HG02678 (cell line): ENCODE data around the gene ADM2.
A peak's percentile ranks its signal among the peaks of the same experiment; 100 is the strongest.

Experiments used
- ATAC-seq: cut with Tn5 transposase; IDR thresholded peaks from one replicate; pipeline ENCODE4 v1.9.1; 2021; ENCODE audit warnings: mild to moderate bottlenecking, moderate library complexity; ENCODE audit not compliant: unreplicated experiment

ADM2 gene

GRCh38 chr22:50523806-50524675 lies 42.7 kb downstream of the ADM2 start:
- no peak for ATAC-seq

DNA sequence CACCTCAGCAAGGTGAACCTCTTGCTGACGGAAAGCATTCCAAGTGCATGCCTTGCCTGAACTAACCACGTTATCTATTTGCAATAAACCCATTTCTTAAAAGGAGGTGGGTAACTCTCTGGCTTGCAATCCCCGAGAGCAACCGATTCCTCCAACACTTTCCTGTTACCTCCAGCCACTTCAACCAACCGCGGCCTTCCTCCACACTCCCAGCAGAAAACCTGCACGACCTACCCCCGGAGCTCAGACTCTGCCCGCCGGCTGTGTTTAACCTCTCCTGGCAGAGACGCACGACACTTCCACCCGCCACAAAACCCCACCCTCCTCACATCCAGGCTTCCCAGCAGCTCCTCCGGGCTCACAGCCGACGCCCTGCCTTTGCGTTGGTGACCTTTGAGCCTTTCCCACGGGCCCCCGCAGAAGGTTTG lies 43.3 kb downstream of the ADM2 start:
- ATAC-seq = no peak

DNA sequence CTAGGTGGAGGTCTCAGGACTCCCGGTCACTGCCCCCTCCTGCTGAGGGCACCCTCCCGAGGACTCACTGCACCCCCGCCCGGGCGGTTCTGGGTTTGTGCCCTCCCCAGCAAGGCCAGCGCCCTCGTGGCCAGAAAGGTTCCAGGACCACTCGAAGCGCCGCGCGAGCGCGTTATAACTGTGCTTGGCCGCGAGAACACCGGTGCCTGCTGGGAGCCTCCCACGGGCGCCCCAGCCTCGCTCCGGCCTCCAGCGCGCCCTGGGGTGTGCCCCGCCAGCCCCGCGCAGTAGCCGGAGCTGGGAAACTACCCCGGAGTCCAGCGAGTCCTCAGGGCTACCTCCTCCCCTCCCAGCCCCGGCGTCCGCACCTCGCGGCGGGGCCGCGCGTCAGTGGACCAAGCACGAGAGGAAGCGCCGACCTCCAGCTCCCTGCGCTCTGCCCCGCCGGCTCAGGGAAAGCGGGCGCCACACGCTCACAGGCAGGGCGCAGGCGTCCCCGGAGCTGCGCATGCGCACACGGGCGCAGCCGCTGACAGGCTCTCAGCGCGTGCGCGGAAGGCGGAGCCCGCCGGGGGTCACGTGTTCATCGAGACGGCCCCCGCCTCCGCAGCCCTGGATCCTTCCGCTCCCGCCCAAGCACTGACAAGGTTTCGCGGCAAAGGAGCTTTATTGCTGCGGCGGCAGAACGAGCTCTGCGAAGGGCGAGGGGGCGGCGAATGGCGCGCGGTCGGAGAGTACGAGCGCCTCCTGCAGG lies 43.9 kb downstream of the ADM2 start, which contains the start of gene SCO2:
SCO2 (minus strand) TSS at position 495 of the 754 bp plus-strand sequence. CDS start 1,187 bp downstream, outside the sequence.
- peak; percentile 47 for ATAC-seq

- no peak for ATAC-seq
Observed at GRCh38 chr22:50525858-50526107, 44.4 kb downstream of the ADM2 start.

DNA sequence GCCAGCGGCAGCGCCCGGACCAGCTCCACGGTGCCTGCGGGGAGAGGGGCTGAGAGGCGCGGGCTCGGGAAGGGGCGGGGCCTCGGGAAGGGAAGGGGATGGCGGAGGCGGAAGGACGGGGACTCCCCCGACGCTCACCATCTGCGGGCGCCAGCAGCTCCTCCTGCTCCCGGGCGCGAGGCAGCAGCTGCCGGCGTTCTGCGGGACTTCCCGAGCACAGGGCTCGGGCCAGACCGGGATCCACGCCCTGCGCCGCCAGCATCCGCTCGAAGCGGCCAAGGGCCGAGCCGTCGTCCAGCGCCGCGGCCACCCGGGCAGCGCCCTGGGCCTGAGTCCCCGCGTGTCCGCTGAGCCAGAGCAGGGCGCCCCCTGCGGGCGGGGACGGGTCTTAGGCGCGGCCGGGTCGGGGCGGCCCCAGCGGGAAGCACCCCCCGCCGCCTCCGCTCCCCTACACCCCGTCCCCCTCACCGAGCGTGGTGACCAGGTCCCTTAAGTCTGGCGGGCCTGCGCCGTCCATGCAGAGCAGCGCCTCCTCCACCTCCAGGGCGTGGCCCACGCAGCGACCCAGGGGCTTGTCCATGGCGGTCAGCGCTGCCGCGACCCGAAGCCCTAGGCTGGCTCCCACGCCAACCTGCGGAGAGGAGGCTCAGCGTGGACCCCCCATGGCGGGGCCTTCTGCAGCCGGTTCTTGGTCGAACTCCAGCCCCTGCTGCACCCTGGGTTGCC lies 44.9 kb downstream of the ADM2 start:
- ATAC-seq = peak; percentile 26

DNA sequence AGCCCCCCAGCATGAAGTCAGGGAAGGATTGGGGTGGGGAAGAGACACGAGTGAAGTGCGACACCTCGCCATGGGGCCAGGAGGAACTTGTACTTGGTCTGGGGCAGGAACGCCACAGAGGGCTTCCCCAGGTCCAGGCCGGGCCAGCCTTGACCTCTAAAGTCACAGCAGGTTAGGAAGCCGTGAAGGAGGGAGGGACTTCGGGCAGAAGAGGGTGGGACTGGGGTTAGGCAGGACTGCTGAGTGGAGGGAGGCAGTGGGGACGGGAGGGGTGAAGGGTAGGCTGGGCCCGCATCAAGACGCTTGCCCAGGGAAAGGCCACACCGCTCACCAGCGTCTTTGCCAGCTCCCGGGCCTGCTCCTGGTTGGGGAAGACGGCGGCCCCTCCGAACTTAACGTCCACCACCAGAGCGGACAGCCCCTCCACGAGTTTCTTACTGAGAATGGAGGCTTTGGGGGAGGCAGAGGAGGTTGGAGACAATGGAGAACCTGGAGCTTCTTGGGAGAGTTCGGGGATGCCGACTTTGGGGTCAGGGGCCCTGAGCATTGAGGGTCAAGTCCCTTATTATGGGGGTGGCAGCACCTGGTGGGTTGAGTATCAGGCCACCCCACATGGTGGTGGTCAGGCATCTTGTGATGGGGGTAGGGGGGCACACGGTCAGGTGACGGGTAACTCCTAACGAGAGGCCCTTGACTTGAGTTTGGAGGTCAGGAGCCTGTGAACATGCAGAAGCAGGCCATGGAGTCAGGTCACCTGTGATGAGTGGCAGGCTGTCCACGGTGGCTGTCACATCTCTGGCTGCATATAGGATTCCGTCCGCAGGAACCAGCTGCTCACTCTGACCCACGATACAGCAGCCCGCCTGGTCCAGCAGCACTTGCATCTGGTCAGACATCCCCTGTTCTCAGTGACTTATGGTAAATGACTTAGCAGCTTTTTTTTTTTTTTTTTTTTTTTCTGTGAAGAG lies 45.8 kb downstream of the ADM2 start:
- ATAC-seq = no peak

GRCh38 chr22:50527921-50528681 lies 46.8 kb downstream of the ADM2 start:
- ATAC-seq = no peak

DNA sequence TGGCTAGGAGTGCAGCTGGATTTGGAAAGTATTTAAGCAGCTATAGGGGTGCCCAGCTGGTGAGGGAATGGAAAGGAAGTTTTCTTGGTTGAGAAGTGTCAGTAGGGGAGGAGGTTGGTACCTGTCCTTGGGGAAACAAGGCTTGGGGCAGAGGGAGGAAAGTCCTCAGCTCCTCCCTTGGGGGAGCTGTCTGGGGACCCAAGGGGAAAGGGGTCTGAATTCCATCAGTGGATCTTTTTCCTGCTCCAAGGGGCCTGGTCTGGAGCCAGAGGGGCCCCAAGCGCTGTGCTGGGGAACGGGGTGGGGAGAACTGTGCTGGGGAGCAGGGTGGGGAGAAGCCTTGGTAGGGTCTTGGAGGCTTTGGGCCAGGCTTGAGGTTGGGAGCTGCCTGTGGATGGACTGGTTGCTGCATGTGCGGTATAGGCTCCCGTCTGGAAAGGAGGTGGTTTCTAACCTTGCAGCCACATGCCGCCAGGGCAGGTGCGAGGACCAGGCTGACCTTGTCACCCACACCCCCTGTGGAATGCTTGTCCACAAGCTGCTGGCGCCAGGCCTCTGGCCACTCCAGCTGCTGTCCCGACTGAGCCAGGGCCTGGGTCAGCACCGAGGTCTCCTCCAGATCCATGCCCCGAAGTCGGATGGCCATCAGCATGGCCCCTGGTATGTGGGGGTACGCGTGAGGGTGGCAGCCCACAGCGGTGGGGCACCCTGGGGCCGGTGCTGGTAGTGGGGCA lies 47.5 kb downstream of the ADM2 start:
- ATAC-seq = no peak

GRCh38 chr22:50529416-50529896 lies 48.1 kb downstream of the ADM2 start:
- no peak for ATAC-seq

- ATAC-seq = peak; percentile 22
Observed at GRCh38 chr22:50529897-50530579, 48.7 kb downstream of the ADM2 start, which contains the start of gene TYMP. TSS of gene TYMP (minus strand) at chr22:50530012. CDS start at chr22:50529709, 303 bp downstream.

DNA sequence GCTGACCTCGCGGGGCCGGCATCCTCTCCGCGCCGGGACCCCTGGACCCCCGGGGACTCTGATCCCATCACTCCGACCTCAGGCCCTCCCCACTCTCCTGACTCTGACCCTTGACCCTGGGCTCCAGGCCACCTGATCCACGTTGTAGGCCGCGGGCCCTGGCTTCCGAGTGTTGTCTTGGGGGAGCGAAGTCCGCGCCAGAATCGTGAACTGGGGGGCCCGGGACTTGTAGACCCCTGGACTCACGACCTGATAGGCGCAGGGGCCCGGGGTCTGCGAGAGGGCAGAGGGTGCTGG lies 49.2 kb downstream of the ADM2 start:
- no peak for ATAC-seq

GRCh38 chr22:50530877-50531545 lies 49.7 kb downstream of the ADM2 start:
- ATAC-seq = no peak

DNA sequence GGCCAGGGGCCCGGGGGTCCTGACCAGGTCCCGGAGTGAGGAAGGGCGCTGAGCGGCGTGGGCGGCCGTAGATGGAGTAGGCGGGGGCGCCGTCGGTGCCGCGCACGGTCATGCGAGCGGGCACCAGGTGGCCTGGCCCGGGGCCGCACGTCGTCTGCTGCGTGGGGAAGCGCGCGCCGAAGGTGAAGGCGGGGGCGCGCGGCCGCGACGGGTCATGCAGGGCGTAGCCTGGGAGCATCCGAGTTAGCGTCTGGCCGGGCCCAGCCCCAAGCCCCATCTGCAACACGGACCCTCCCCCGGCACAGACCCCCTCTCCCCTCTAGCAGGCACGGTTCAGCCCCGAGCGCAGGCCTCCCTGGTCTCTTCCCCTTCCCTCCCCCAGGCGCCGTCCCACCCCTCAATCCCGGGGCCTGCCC lies 50.2 kb downstream of the ADM2 start:
- ATAC-seq = peak; percentile 31

- ATAC-seq = no peak
Observed at GRCh38 chr22:50531962-50532674, 50.8 kb downstream of the ADM2 start.

GRCh38 chr22:50532824-50533796 lies 51.8 kb downstream of the ADM2 start:
- no peak for ATAC-seq
